OCI-LY7 (cell line): ENCODE results near the gene S100A8.

ENCODE experiments used
- CTCF ChIP-seq: fragments of 200-600 bp; sonication (generic); conservative IDR thresholded peaks from 2 replicates; pipeline ENCODE4 v1.5.1; 2014; ENCODE audit warnings: mild to moderate bottlenecking, antibody characterized with exemption, low read length, moderate library complexity, mixed read lengths
- EZH2phosphoT487 ChIP-seq: fragments of 200-600 bp; sonication (generic); IDR thresholded peaks from 2 replicates; pipeline ENCODE4 v1.6.1; 2018; ENCODE audit warnings: low read depth, borderline replicate concordance, mild to moderate bottlenecking, mixed run types, antibody characterized with exemption, low read length, moderate library complexity, mixed read lengths

GRCh38 chr1:153438599-153438998, 47.7 kb upstream of the S100A8 start:
- TF ChIP-seq CTCF (no peak), EZH2phosphoT487 (no peak)
